Measurements from ENCODE around the gene NLGN3.

Gene NLGN3

DNA sequence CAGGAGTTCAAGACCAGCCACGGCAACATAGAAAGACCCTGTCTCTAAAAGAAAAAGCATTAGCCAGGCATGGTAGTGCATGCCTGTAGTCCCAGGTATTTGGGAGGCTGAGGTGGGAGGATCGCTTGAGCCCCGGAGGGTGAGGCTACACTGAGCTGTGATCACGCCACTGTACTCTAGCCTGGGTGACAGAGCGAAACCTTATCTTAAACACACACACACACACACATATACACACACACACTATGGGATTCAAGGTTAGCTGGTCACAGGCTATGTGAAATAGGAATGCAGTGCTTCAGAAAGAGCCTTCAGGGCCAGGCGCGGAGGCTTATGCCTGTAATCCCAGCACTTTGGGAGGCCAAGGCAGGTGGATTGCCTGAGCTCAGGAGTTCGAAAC, 23.5 kb downstream of the NLGN3 start:
- no peak for DNase-seq (ENCODE audit: low read depth)
- TF ChIP-seq, protein P1, sequence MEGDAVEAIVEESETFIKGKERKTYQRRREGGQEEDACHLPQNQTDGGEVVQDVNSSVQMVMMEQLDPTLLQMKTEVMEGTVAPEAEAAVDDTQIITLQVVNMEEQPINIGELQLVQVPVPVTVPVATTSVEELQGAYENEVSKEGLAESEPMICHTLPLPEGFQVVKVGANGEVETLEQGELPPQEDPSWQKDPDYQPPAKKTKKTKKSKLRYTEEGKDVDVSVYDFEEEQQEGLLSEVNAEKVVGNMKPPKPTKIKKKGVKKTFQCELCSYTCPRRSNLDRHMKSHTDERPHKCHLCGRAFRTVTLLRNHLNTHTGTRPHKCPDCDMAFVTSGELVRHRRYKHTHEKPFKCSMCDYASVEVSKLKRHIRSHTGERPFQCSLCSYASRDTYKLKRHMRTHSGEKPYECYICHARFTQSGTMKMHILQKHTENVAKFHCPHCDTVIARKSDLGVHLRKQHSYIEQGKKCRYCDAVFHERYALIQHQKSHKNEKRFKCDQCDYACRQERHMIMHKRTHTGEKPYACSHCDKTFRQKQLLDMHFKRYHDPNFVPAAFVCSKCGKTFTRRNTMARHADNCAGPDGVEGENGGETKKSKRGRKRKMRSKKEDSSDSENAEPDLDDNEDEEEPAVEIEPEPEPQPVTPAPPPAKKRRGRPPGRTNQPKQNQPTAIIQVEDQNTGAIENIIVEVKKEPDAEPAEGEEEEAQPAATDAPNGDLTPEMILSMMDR (IDR thresholded peaks at IDR 0.05; ENCODE audit: insufficient read depth, low read depth, low read length, missing control alignments): no peak
- no peak overlapping the region for H3K4me3 ChIP-seq (ENCODE audit: low read depth, low read length)

DNA sequence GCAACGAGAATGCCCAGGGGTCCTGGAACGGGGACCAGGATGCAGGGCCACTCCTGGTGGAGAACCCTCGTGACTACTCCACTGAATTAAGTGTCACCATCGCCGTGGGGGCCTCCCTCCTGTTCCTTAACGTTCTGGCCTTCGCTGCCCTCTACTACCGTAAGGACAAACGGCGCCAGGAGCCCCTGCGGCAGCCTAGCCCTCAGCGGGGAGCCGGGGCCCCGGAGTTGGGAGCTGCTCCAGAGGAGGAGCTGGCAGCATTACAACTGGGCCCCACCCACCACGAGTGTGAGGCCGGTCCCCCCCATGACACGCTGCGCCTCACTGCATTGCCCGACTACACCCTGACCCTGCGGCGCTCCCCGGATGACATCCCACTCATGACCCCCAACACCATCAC, 24.9 kb downstream of the NLGN3 start:
- no peak for DNase-seq (ENCODE audit: low read depth)
- TF ChIP-seq, protein P1 (IDR thresholded peaks at IDR 0.05; ENCODE audit: insufficient read depth, low read depth, low read length, missing control alignments): no peak
- no peak overlapping the region for H3K4me3 ChIP-seq (ENCODE audit: low read depth, low read length)

DNA sequence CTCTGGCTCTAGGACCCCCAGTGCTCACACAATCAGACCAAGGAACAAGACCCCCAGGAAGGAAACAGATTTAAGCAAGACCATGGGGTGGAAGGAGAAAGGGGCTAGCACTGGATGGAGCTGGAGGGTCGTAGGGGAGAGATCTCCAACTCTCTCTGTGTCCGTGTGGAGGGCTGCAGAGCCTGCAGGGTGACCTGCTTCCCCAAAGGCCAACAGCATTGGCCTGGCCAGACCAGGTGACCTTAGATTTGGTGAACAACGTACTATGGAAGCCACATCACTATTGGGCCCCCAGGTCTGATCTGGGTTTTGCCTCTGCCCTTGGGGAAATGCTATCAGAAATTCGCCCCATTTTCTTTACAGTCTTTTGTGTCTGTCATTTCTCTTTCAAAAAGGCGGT, 26.0 kb downstream of the NLGN3 start:
- TF ChIP-seq, protein P1 (IDR thresholded peaks at IDR 0.05; ENCODE audit: insufficient read depth, low read depth, low read length, missing control alignments): no peak
- no peak for DNase-seq (ENCODE audit: low read depth)
- H3K4me3 ChIP-seq (ENCODE audit: low read depth, low read length): no peak overlapping the region

DNA sequence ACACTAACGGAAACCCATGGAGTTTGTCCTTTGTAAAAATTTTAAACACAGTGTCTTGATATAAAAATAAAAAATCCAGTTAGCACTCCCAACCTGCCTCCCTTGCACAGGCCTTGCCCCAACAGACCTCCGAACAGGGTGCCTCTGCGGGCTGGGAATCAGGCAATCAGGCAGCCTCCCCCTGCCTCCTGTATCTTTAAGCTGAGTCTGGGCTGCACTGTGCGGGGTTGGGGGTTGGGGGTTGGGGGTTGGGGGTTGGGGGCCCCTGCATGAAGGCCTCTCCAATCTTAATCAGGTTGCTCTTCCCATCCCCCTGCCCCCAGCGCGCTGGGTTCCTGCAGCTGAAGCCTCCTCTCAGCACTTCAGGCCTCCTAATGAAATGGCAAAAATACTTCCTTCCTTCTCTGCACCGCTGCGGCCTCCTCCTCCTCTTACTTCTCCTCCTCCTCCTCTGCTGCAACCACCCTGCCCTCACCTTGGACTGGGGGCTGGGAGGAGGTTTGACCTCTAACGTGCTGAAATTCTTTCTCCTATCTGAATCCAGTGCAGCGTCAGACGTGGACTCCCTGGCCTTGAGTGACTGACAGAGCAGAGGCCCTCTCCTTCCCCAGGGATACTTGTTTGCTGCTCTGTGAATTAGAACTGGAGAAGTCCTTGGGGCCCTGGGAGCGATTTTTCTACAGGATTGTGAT, 26.6 kb downstream of the NLGN3 start:
- DNase-seq (ENCODE audit: low read depth): no peak
- H3K4me3 ChIP-seq (ENCODE audit: low read depth, low read length): no peak overlapping the region
- TF ChIP-seq, protein P1 (IDR thresholded peaks at IDR 0.05; ENCODE audit: insufficient read depth, low read depth, low read length, missing control alignments): no peak

DNA sequence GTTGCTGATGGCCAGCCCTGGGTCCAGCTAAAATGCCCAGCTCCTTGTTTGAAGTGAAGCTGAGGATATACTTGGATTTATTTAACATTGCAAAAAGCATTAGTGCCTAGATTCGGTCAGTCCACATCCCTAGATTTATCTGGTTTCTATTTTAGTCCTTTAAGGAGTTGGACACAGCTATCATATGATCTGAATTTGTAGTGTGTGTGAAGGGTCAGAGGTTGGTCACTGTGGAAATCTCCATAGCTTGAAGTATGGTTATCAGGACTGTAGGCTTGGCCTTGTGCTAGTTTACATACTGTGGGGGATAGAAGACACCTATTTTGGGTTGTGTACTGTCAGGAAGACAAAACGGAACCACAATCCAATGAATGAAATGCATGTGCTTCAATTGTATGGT, 28.8 kb downstream of the NLGN3 start:
- H3K4me3 ChIP-seq (ENCODE audit: low read depth, low read length): no peak overlapping the region
- no peak for DNase-seq (ENCODE audit: low read depth)
- TF ChIP-seq, protein P1 (IDR thresholded peaks at IDR 0.05; ENCODE audit: insufficient read depth, low read depth, low read length, missing control alignments): no peak

DNA sequence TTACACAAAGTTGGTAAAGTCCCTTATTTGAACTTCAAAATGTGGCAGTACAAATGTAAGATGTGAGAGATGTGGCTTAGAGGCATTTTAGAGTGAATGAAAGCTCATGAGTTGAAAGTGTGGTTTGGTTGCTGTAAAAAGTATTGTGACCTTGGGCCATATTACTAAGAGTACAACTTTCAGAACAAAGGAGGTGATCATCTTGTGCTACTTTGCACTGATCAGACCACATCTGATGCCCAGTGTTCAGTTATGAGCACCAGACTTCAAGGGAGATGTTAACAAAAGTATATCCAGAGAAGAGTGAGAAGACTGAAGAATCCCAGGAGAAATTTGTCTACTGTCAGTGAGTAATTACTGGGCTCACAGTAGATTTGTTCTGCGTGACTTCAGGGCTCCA, 30.2 kb downstream of the NLGN3 start:
- H3K4me3 ChIP-seq (ENCODE audit: low read depth, low read length): no peak overlapping the region
- TF ChIP-seq, protein P1 (IDR thresholded peaks at IDR 0.05; ENCODE audit: insufficient read depth, low read depth, low read length, missing control alignments): no peak
- DNase-seq (ENCODE audit: low read depth): no peak

DNA sequence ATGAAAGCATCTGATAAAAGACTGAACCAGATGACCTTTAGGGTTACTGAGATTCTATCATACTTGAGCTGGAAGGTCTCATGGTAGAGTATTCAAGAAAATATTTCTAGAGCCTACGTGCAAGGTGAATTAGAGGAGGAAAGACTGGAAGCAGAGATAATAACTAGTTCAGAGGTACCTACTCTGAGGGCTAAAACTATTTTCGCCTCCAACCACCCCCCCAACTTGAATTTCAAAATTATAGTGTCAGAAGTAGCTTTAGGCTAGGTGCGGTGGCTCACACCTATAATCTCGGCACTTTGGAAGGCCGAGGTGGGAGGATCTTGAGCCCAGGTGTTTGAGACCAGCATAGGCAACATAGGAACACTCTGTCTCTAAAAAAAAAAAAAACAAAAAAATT, 30.9 kb downstream of the NLGN3 start:
- TF ChIP-seq, protein P1 (IDR thresholded peaks at IDR 0.05; ENCODE audit: insufficient read depth, low read depth, low read length, missing control alignments): no peak
- DNase-seq (ENCODE audit: low read depth): no peak
- H3K4me3 ChIP-seq (ENCODE audit: low read depth, low read length): no peak overlapping the region

Data from GM12865 (cell line).